ENCODE measurements around the gene CCDC137. TPM values are rescaled to one million over a fixed set of nuclear protein-coding genes. Genes with fewer than 3 reads are reported as not detected.

Gene CCDC137
- total and polyA plus RNA-seq, 2 experiments from 2014 or later, result 16.9 to 23.4 TPM

GRCh38 chr17:81713004-81713555 lies 46.5 kb downstream of the CCDC137 start:
- Histone ChIP-seq H3K4me1 (ENCODE audit: low read depth) (peaks cover 20% of the 10 kb centered on the region), H3K4me3 (peak overlapping the region; percentile 89), H3K9me3 (ENCODE audit: low read depth) (no peaks in the 10 kb centered on the region), H3K27me3 (no peaks in the 10 kb centered on the region), H3K36me3 (peaks cover 2% of the 10 kb centered on the region), H3K27ac (no peak overlapping the region)
- DNase-seq (ENCODE audit: low read depth in 1 of 2, low spot score in 1 of 2), result peak in 1 of 2 donors; percentile 16
- no peak for TF ChIP-seq CTCF (IDR thresholded peaks at IDR 0.05; ENCODE audit: low read depth, low read length)

GRCh38 chr17:81713556-81714411 lies 47.2 kb downstream of the CCDC137 start:
- H3K27ac ChIP-seq, result no peak overlapping the region
- no peak overlapping the region for H3K4me3 ChIP-seq
- peaks cover 7% of the 10 kb centered on the region for H3K36me3 ChIP-seq
- no peak for DNase-seq (ENCODE audit: low read depth in 1 of 2, low spot score in 1 of 2)
- no peaks in the 10 kb centered on the region for H3K27me3 ChIP-seq
- no peaks in the 10 kb centered on the region for H3K9me3 ChIP-seq (ENCODE audit: low read depth)
- TF ChIP-seq CTCF (IDR thresholded peaks at IDR 0.05; ENCODE audit: low read depth, low read length), result no peak
- peaks cover 20% of the 10 kb centered on the region for H3K4me1 ChIP-seq (ENCODE audit: low read depth)

- peaks cover 20% of the 10 kb centered on the region for H3K4me1 ChIP-seq (ENCODE audit: low read depth)
- no peaks in the 10 kb centered on the region for H3K27me3 ChIP-seq
- H3K27ac ChIP-seq, result no peak overlapping the region
- no peaks in the 10 kb centered on the region for H3K9me3 ChIP-seq (ENCODE audit: low read depth)
- no peak overlapping the region for H3K4me3 ChIP-seq
- H3K36me3 ChIP-seq, result peaks cover 7% of the 10 kb centered on the region
- DNase-seq (ENCODE audit: low read depth in 1 of 2, low spot score in 1 of 2), result no peak
- TF ChIP-seq CTCF (IDR thresholded peaks at IDR 0.05; ENCODE audit: low read depth, low read length), result no peak
These were observed 48.0 kb downstream of the CCDC137 start for GRCh38 chr17:81714412-81715106.

GRCh38 chr17:81715107-81715871 lies 48.8 kb downstream of the CCDC137 start:
- H3K36me3 ChIP-seq, result peaks cover 7% of the 10 kb centered on the region
- H3K27ac ChIP-seq, result no peak overlapping the region
- no peaks in the 10 kb centered on the region for H3K27me3 ChIP-seq
- no peak for TF ChIP-seq CTCF (IDR thresholded peaks at IDR 0.05; ENCODE audit: low read depth, low read length)
- H3K4me3 ChIP-seq, result no peak overlapping the region
- no peaks in the 10 kb centered on the region for H3K9me3 ChIP-seq (ENCODE audit: low read depth)
- H3K4me1 ChIP-seq (ENCODE audit: low read depth), result peaks cover 20% of the 10 kb centered on the region
- no peak for DNase-seq (ENCODE audit: low read depth in 1 of 2, low spot score in 1 of 2)

Measured in cardiac muscle cell (in vitro differentiated cells and primary cell).